A673 (cell line): ENCODE data around the gene PLIN4.
"Not testable (repeated sequence)": the region's sequence is repeated elsewhere in the genome, so short reads cannot be mapped to it uniquely, and the experiment has no call there.

Source experiments
- CTCF ChIP-seq: fragments of 300-800, 200-600 bp; sonication (generic); conservative IDR thresholded peaks from 2 replicates; pipeline ENCODE4 v1.5.1; 2017; ENCODE audit warnings: low read depth, mild to moderate bottlenecking, antibody characterized with exemption, low read length, moderate library complexity, mixed read lengths
- EZH2 ChIP-seq: fragments of 200-600 bp; sonication (generic); IDR thresholded peaks from 2 replicates; pipeline ENCODE4 v1.6.1; 2017; ENCODE audit warnings: borderline replicate concordance, low read depth, mild to moderate bottlenecking, mixed read lengths, antibody characterized with exemption, low read length; ENCODE audit not compliant: poor library complexity, severe bottlenecking

- not testable (repeated sequence) for TF ChIP-seq CTCF, EZH2
Observed at GRCh38 chr19:4541806-4542145, 23.5 kb upstream of the PLIN4 start.
